OCI-LY7 (cell line): ENCODE data around the gene SPINT3.

ENCODE experiments used
- EZH2phosphoT487 ChIP-seq: fragments of 200-600 bp; sonication (generic); IDR thresholded peaks from 2 replicates; pipeline ENCODE4 v1.6.1; 2018; ENCODE audit warnings: low read depth, borderline replicate concordance, mild to moderate bottlenecking, mixed run types, antibody characterized with exemption, low read length, moderate library complexity, mixed read lengths
- TF ChIP-seq, protein P1 (sequence below): fragments of 200-600 bp; sonication (generic); conservative IDR thresholded peaks from 2 replicates; pipeline ENCODE4 v1.5.1; 2014; ENCODE audit warnings: mild to moderate bottlenecking, antibody characterized with exemption, low read length, moderate library complexity, mixed read lengths

DNA sequence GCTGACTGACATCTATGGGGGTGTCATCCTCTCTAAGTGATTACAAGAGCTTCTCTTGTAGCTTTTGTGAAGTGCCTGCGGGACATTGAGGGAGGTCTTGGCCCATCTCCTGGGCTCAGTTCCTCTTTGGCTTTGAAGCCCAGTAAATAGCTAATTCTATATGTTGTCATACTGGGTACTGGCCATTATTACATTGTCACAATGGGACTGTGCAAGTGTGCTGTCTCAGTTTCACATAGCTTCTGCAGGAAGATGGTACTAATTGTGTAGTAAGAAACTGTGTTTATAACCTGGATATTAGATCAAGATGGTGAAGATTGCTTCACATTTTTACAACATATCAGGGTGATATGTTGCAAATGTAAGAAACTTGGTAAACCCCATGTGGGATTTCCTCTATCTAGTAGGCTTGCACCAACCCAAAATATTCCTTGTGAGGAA lies 19.9 kb downstream of the SPINT3 start:
- TF ChIP-seq, protein P1, sequence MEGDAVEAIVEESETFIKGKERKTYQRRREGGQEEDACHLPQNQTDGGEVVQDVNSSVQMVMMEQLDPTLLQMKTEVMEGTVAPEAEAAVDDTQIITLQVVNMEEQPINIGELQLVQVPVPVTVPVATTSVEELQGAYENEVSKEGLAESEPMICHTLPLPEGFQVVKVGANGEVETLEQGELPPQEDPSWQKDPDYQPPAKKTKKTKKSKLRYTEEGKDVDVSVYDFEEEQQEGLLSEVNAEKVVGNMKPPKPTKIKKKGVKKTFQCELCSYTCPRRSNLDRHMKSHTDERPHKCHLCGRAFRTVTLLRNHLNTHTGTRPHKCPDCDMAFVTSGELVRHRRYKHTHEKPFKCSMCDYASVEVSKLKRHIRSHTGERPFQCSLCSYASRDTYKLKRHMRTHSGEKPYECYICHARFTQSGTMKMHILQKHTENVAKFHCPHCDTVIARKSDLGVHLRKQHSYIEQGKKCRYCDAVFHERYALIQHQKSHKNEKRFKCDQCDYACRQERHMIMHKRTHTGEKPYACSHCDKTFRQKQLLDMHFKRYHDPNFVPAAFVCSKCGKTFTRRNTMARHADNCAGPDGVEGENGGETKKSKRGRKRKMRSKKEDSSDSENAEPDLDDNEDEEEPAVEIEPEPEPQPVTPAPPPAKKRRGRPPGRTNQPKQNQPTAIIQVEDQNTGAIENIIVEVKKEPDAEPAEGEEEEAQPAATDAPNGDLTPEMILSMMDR = no peak
- TF ChIP-seq EZH2phosphoT487 = no peak
